SH-SY5Y (cell line): ENCODE measurements around the gene NLRP1.

Experiments used
- GATA2 ChIP-seq: IDR thresholded peaks from 2 replicates; pipeline ENCODE4 v1.6.1; 2011; ENCODE audit warnings: mild to moderate bottlenecking, low read depth, low read length
- GATA3 ChIP-seq: IDR thresholded peaks from 2 replicates; pipeline ENCODE4 v1.6.1; 2011; ENCODE audit warnings: low read depth, mild to moderate bottlenecking, low read length, moderate library complexity

DNA sequence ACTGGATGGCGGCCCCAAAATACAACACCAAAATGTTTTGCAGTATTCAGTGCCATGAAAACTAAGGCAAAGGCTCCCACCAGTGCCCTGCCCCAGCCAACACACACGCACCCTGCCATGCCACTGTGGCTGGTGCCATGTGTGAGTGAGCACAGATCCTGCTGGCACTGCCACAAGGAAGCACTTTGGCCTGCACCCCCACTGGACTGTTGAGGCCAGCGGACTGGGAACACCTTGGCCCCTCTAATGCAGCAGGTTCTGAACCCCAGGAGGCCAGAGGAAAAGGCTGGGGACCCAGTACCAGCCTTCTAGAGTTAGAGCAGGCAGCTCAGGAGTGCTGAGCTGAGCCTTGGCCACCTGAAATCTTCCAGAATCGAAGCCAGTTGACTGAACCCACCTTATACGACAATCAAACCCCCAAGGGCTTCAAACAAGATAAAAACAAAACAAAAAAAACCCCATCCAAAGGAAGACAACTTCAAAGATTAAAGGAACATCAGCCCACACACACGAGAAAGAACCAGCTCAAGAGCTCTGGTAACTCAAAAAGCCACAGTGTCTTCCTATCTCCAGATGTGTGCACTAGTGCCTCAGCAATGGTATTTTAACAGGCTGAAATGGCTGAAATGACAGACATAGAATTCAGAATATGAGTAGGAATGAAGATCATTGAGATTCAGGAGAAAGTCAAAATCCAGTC lies 21.5 kb downstream of the NLRP1 start:
- TF ChIP-seq GATA3 = no peak
- TF ChIP-seq GATA2 = no peak
